HepG2 (cell line): ENCODE measurements around the gene ADI1. TPM values are rescaled to one million over a fixed set of nuclear protein-coding genes. Genes with fewer than 3 reads are reported as not detected.

ENCODE experiments used
- ATAC-seq: fragments of 200-7000 bp; cut with Tn5 transposase; 3 replicates; pipeline ENCODE4 v1.9.1; 2020; ENCODE audit warnings: mild to moderate bottlenecking, moderate library complexity
- BruUV-seq: library from RNA; stranded (reverse); fragments of 400-500 nt; replicated peaks from 2 replicates; lab custom pipeline; 2021; lab: Mats Ljungman, UMichigan
- CTCF ChIA-PET: fragments of 300-600 bp; formaldehyde crosslinking; extraction: SDS; loops from one replicate; lab custom pipeline; 2021; ENCODE audit warnings: low total read pairs, inconsistent platforms, low intra/inter-chr PET ratio; lab: Yijun Ruan, JAX
- POLR2A ChIA-PET: fragments of 350-600 bp; sonication (Branson Sonifier 250); formaldehyde crosslinking; loops from one replicate; lab custom pipeline; 2020; ENCODE audit warnings: antibody characterized with exemption, inconsistent platforms; lab: Yijun Ruan, JAX
- DNase-seq: peaks from one replicate; pipeline ENCODE4 v3.0.0-alpha.2; 2015; ENCODE audit warnings: low spot score
- FAIRE-seq: peaks from 3 replicates; lab custom pipeline; 2011; peaks lifted over from hg19 to GRCh38; lab: Jason Lieb, UNC
- H2AFZ ChIP-seq: one replicate; pipeline ENCODE4 v1.6.1; 2011; ENCODE audit warnings: low read length, inconsistent platforms
- H3K27ac ChIP-seq: fragments of 300-600 bp; 3 replicates; pipeline ENCODE4 v1.8.0; 2011; ENCODE audit warnings: mixed run types, mild to moderate bottlenecking, mixed read lengths, low read length, inconsistent platforms; ENCODE audit not compliant: insufficient read depth; ENCODE audit errors: extremely low read length
- H3K27me3 ChIP-seq, 2 experiments: fragments of 200-600 bp in 1 of 2; 2 replicates in 1 of 2; 3 replicates in 1 of 2; pipeline versions ENCODE4 v1.6.0 to v1.8.0; 2011; ENCODE audit warnings: low read length in 2 of 2, mild to moderate bottlenecking in 2 of 2, moderate library complexity in 2 of 2, inconsistent platforms in 1 of 2; ENCODE audit not compliant: insufficient read depth in 2 of 2, control insufficient read depth in 1 of 2
- H3K36me3 ChIP-seq, 2 experiments: fragments of 200-600 bp in 1 of 2; replicated peaks in 1 of 2; 2 replicates in 1 of 2; 3 replicates in 1 of 2; pipeline versions ENCODE4 v1.5.1 to v1.8.0; 2011; ENCODE audit warnings: low read length in 2 of 2, inconsistent platforms in 1 of 2; ENCODE audit not compliant: insufficient read depth in 2 of 2, control insufficient read depth in 1 of 2
- H3K4me1 ChIP-seq: 2 replicates; pipeline ENCODE4 v1.5.1; 2012; ENCODE audit warnings: low read length, inconsistent platforms; ENCODE audit not compliant: insufficient read depth
- H3K4me2 ChIP-seq: 2 replicates; pipeline ENCODE4 v1.6.0; 2011; ENCODE audit warnings: low read depth, low read length, inconsistent platforms
- H3K4me3 ChIP-seq, 3 experiments: fragments of 200-600 bp in 1 of 3; sonication (generic), shearing (Covaris generic) in 1 of 3; replicated peaks in 1 of 3; 2 replicates each; pipeline ENCODE4 v1.5.1; 2011 to 2016; ENCODE audit warnings: low read length in 3 of 3, inconsistent platforms in 2 of 3, low read depth in 2 of 3, mild to moderate bottlenecking in 2 of 3, control low read depth in 1 of 3, mixed read lengths in 1 of 3; ENCODE audit not compliant: insufficient read depth in 1 of 3
- H3K79me2 ChIP-seq: one replicate; pipeline ENCODE4 v1.6.1; 2011; ENCODE audit warnings: low read length, inconsistent platforms; ENCODE audit not compliant: insufficient read depth
- H3K9ac ChIP-seq: 2 replicates; pipeline ENCODE4 v1.6.0; 2011; ENCODE audit warnings: mild to moderate bottlenecking, low read depth, low read length, inconsistent platforms; ENCODE audit not compliant: insufficient read depth
- H3K9me3 ChIP-seq: 2 replicates; pipeline ENCODE4 v1.5.1; 2012; ENCODE audit warnings: mild to moderate bottlenecking, low read length
- H4K20me1 ChIP-seq: 2 replicates; pipeline ENCODE4 v1.6.0; 2011; ENCODE audit warnings: inconsistent platforms, mild to moderate bottlenecking, low read length, moderate library complexity; ENCODE audit not compliant: insufficient read depth
- BORCS8-MEF2B ChIP-seq: sonication (generic); formaldehyde crosslinking; IDR thresholded peaks from 2 replicates; pipeline ENCODE4 v1.8.0; 2022; ENCODE audit warnings: mild to moderate bottlenecking, missing genetic modification reagents
- CBX2 ChIP-seq, 2 experiments: fragments of 200-600 bp in 1 of 2; sonication (generic); formaldehyde crosslinking in 1 of 2; IDR thresholded peaks; 2 replicates each; pipeline versions ENCODE4 v1.7.0 to v1.8.1; 2018 to 2022; ENCODE audit warnings: low read depth in 2 of 2, low read length in 1 of 2, mild to moderate bottlenecking in 1 of 2, missing genetic modification reagents in 1 of 2
- CHCHD3 ChIP-seq: sonication (generic); formaldehyde crosslinking; IDR thresholded peaks from 2 replicates; pipeline ENCODE4 v1.8.0; 2022; ENCODE audit warnings: mild to moderate bottlenecking, missing genetic modification reagents, moderate library complexity
- FOXM1 ChIP-seq: sonication (generic); formaldehyde crosslinking; IDR thresholded peaks from 2 replicates; pipeline ENCODE4 v1.5.0; 2020; ENCODE audit warnings: missing genetic modification reagents
- HMG20A ChIP-seq: IDR thresholded peaks from 2 replicates; pipeline ENCODE4 v1.6.1; 2016; ENCODE audit warnings: borderline replicate concordance
- KAT8 ChIP-seq: IDR thresholded peaks from 2 replicates; pipeline ENCODE4 v1.6.1; 2016; ENCODE audit warnings: missing genetic modification reagents, missing compliant biosample characterization
- NFRKB ChIP-seq: fragments of 450-650 bp; IDR thresholded peaks from 2 replicates; pipeline ENCODE4 v1.6.1; 2017
- RBM22 ChIP-seq: fragments of 200-400 bp; formaldehyde crosslinking; optimal IDR thresholded peaks from 2 replicates; pipeline ENCODE3; 2017; ENCODE audit warnings: mild to moderate bottlenecking, low read length, moderate library complexity
- SOX6 ChIP-seq, 2 experiments: fragments of 450-650 bp in 1 of 2; sonication (generic) in 1 of 2; formaldehyde crosslinking in 1 of 2; IDR thresholded peaks; 2 replicates each; pipeline versions ENCODE4 v1.4.0 to v1.6.1; 2017 to 2020; ENCODE audit warnings: antibody characterized with exemption in 1 of 2, mild to moderate bottlenecking in 1 of 2, missing genetic modification reagents in 1 of 2
- SP5 ChIP-seq: IDR thresholded peaks from 2 replicates; pipeline ENCODE4 v1.6.1; 2016; ENCODE audit warnings: low read depth, borderline replicate concordance
- SRSF4 ChIP-seq: fragments of 200-400 bp; formaldehyde crosslinking; IDR thresholded peaks from one replicate; pipeline ENCODE4 v1.6.1; 2018; ENCODE audit warnings: mild to moderate bottlenecking, low read depth, low read length, moderate library complexity; ENCODE audit not compliant: poor library complexity, severe bottlenecking
- TAF1 ChIP-seq: sonication (generic); formaldehyde crosslinking; IDR thresholded peaks from 2 replicates; pipeline ENCODE4 v1.4.0; 2020; ENCODE audit warnings: missing genetic modification reagents
- TARDBP ChIP-seq: sonication (generic); formaldehyde crosslinking; IDR thresholded peaks from 2 replicates; pipeline ENCODE4 v1.8.0; 2022; ENCODE audit warnings: mild to moderate bottlenecking, missing genetic modification reagents
- THYN1 ChIP-seq: sonication (generic); formaldehyde crosslinking; IDR thresholded peaks from 2 replicates; pipeline ENCODE4 v1.8.1; 2023; ENCODE audit warnings: low read depth, mild to moderate bottlenecking, moderate library complexity, missing genetic modification reagents, borderline replicate concordance
- U2AF2 ChIP-seq: fragments of 200-400 bp; formaldehyde crosslinking; IDR thresholded peaks from 2 replicates; pipeline ENCODE4 v1.6.1; 2017; ENCODE audit warnings: low read depth, mild to moderate bottlenecking, low read length
- ZBTB46 ChIP-seq: sonication (generic); formaldehyde crosslinking; IDR thresholded peaks from 2 replicates; pipeline ENCODE4 v1.4.0; 2020; ENCODE audit warnings: mild to moderate bottlenecking, missing genetic modification reagents, borderline replicate concordance
- ZFP82 ChIP-seq: sonication (generic); formaldehyde crosslinking; IDR thresholded peaks from 2 replicates; pipeline ENCODE4 v1.5.1; 2020; ENCODE audit warnings: mild to moderate bottlenecking, missing genetic modification reagents, borderline replicate concordance
- ZKSCAN8 ChIP-seq: IDR thresholded peaks from 2 replicates; pipeline ENCODE4 v1.6.1; 2016; ENCODE audit warnings: borderline replicate concordance, missing genetic modification reagents, missing compliant biosample characterization
- ZNF253 ChIP-seq: sonication (generic); formaldehyde crosslinking; IDR thresholded peaks from 2 replicates; pipeline ENCODE4 v1.8.0; 2022; ENCODE audit warnings: mild to moderate bottlenecking, missing genetic modification reagents, borderline replicate concordance
- ZNF547 ChIP-seq: sonication (generic); formaldehyde crosslinking; IDR thresholded peaks from 2 replicates; pipeline ENCODE4 v1.5.1; 2020; ENCODE audit warnings: mild to moderate bottlenecking, missing genetic modification reagents
- ZNF598 ChIP-seq: sonication (generic); formaldehyde crosslinking; IDR thresholded peaks from 2 replicates; pipeline ENCODE4 v1.5.1; 2020; ENCODE audit warnings: mild to moderate bottlenecking, missing genetic modification reagents, borderline replicate concordance
- ZNF660 ChIP-seq: sonication (generic); formaldehyde crosslinking; IDR thresholded peaks from 2 replicates; pipeline ENCODE4 v1.5.1; 2020; ENCODE audit warnings: mild to moderate bottlenecking, low read depth, missing genetic modification reagents, borderline replicate concordance
- ZNF772 ChIP-seq: sonication (generic); formaldehyde crosslinking; IDR thresholded peaks from 2 replicates; pipeline ENCODE4 v1.5.0; 2020; ENCODE audit warnings: mild to moderate bottlenecking, missing genetic modification reagents
- ZSCAN20 ChIP-seq: sonication (generic); formaldehyde crosslinking; IDR thresholded peaks from 2 replicates; pipeline ENCODE4 v1.4.0; 2020; ENCODE audit warnings: missing genetic modification reagents, mild to moderate bottlenecking, borderline replicate concordance
- ZSCAN22 ChIP-seq: sonication (generic); formaldehyde crosslinking; IDR thresholded peaks from 2 replicates; pipeline ENCODE4 v1.4.0; 2020; ENCODE audit warnings: mild to moderate bottlenecking, missing genetic modification reagents
- WGBS: methylation state at CpG from one replicate; pipeline ENCODE4 v1.1.6; 2017; ENCODE audit warnings: low lambda C conversion rate; 5-methylcytosine and 5-hydroxymethylcytosine counted together
- in situ Hi-C: cut with HindIII; loops from 2 replicates; pipeline ENCODE4 v1.10.0; 2017; ENCODE audit warnings: low pct_unique_long_range_greater_than_20kb; ENCODE audit not compliant: extremely low pct_ligation_motif_present
- intact Hi-C: fragments of 100-400 bp; cut with micrococcal nuclease; formaldehyde crosslinking; loops from one replicate; pipeline ENCODE4 v1.10.0; 2022; ENCODE audit not compliant: unreplicated experiment
- polyA plus RNA-seq, 8 experiments: library from polyadenylated mRNA; depleted of rRNA in 3 of 8; stranded (reverse) in 7 of 8; unstranded in 1 of 8; fragments of >200 nt; fragmentation: Illumina TruSeq in 4 of 8; extraction: Trizol in 4 of 8; gene quantifications; 2 replicates each; pipeline versions ENCODE4 v1.2.1 to v1.2.3, GENCODE V29; 2011 to 2016; ENCODE audit warnings: low read depth in 4 of 8, missing spikeins in 1 of 8, mixed read lengths in 1 of 8; ENCODE audit not compliant: insufficient read depth in 1 of 8
- total RNA-seq, 5 experiments: library from RNA; depleted of rRNA; stranded (reverse); fragments of >200 nt; fragmentation: Illumina TruSeq; extraction: Trizol; gene quantifications; 2 replicates each; pipeline ENCODE4 v1.2.3, GENCODE V29; 2016; ENCODE audit warnings: low read depth in 1 of 5

ADI1 gene
- total and polyA plus RNA-seq, 2 of the 13 experiments (the other 11 are each of a cell fraction or from before 2014, with no cell fraction given), result 28.7 to 123 TPM

- no peak for DNase-seq
- BruUV-seq, result no TSS peak
- Histone ChIP-seq H4K20me1 (no peaks in the 10 kb centered on the region), H3K27ac (no peak overlapping the region), H3K79me2 (no peaks in the 10 kb centered on the region), H2AFZ (no peak overlapping the region), H3K4me2 (no peak overlapping the region), H3K9me3 (no peaks in the 10 kb centered on the region), H3K4me3 (no peak overlapping the region), H3K4me1 (peaks cover 26% of the 10 kb centered on the region), H3K9ac (no peak overlapping the region), H3K27me3 (no peaks in the 10 kb centered on the region; a peak in 1 of 5 replicates), H3K36me3 (peaks cover 0 to 2% of the 10 kb centered on the region in 2 experiments; a peak in 2 of 5 replicates)
- POLR2A ChIA-PET, result interaction anchor here (1.1 to 2.3 kb wide), 2 partner anchors 16 to 24 kb away, joined by 5 to 60 read pairs; partner anchors contain the start of genes ADI1 and RNASEH1
- in situ Hi-C loops, result no loop called here
- intact Hi-C loops, result no loop called here
- no peak for FAIRE-seq
- ATAC-seq, result no peak
- CTCF ChIA-PET, result no interaction called here
- WGBS, result 93% methylated on average over 24 of the region's 24 CpGs
- TF ChIP-seq ZKSCAN8 (no peak), TARDBP (CRISPR knock-in tag) (no peak), ZBTB46 (CRISPR knock-in tag) (no peak), KAT8 (CRISPR knock-in tag) (no peak), RBM22 (no peak), ZNF253 (CRISPR knock-in tag) (no peak), HMG20A (CRISPR knock-in tag) (no peak), ZNF772 (CRISPR knock-in tag) (no peak), ZFP82 (CRISPR knock-in tag) (no peak), ZNF598 (CRISPR knock-in tag) (no peak), TAF1 (CRISPR knock-in tag) (no peak), U2AF2 (no peak), BORCS8-MEF2B (CRISPR knock-in tag) (0 out of 2 replicates have a peak, but pooled peaks have one; percentile 26), SP5 (CRISPR knock-in tag) (no peak), SOX6 (IDR thresholded peaks at IDR 0.05) (no peak), SOX6 (CRISPR knock-in tag; IDR thresholded peaks at IDR 0.05) (no peak), FOXM1 (CRISPR knock-in tag) (no peak), ZSCAN22 (no peak), SRSF4 (no peak), CBX2 (IDR thresholded peaks at IDR 0.05; ENCODE audit: low read depth, low read length) (no peak), CBX2 (CRISPR knock-in tag; IDR thresholded peaks at IDR 0.05; ENCODE audit: low read depth) (no peak), ZNF660 (CRISPR knock-in tag) (no peak), THYN1 (CRISPR knock-in tag) (no peak), ZSCAN20 (CRISPR knock-in tag) (no peak), ZNF547 (CRISPR knock-in tag) (no peak), CHCHD3 (no peak), NFRKB (no peak)
Measured at GRCh38 chr2:3534251-3534814, 15.0 kb upstream of the ADI1 start.
